ENCODE data around the gene CEP68.

DNA sequence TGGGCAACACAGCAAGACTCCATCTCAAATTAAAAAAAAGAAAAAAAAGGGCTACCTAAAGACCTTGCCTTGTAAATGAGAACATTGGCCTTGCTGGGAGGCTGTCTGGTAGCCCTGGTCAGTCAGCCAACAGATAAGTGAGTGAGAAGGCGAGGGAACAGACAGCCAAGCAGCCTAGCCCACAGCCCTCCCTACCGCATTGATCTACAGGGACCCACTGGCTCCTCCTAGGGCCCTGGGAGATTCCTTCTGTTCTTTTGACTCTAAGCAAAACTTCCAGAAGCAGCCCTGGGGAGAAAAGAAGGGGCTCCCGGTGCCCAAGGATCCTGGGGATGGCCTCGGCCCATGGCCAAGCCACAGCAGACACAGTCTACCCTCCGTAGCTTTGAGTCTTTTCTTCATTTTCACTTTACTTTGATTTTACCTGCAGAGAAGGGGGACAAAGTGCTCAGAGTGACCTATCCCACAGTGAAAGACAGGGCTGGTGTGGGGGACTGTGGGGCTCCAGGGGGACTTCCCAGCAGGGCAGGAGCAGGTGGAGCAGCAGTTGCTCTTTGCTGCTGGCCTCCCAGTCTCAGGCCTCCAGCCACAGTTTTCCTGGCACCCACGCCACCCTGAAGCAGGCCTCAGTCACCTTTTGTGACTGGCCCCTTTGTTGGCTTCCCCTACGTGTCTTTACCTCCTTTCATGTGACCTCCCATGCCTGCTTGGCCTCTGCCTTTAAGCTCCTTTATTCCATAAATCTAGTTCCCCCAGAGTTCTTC lies 5.1 kb downstream of the CEP68 start:
- TF ChIP-seq, protein P1, sequence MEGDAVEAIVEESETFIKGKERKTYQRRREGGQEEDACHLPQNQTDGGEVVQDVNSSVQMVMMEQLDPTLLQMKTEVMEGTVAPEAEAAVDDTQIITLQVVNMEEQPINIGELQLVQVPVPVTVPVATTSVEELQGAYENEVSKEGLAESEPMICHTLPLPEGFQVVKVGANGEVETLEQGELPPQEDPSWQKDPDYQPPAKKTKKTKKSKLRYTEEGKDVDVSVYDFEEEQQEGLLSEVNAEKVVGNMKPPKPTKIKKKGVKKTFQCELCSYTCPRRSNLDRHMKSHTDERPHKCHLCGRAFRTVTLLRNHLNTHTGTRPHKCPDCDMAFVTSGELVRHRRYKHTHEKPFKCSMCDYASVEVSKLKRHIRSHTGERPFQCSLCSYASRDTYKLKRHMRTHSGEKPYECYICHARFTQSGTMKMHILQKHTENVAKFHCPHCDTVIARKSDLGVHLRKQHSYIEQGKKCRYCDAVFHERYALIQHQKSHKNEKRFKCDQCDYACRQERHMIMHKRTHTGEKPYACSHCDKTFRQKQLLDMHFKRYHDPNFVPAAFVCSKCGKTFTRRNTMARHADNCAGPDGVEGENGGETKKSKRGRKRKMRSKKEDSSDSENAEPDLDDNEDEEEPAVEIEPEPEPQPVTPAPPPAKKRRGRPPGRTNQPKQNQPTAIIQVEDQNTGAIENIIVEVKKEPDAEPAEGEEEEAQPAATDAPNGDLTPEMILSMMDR (conservative IDR thresholded peaks at IDR 0.05; ENCODE audit: low read length): no peak
- no peak for TF ChIP-seq EZH2phosphoT487 (IDR thresholded peaks at IDR 0.05; ENCODE audit: borderline replicate concordance)
